Measurements from ENCODE around the gene NEDD4L.

GRCh38 chr18:58046093-58046793, 2.2 kb downstream of the NEDD4L start:
- TF ChIP-seq, protein P1, sequence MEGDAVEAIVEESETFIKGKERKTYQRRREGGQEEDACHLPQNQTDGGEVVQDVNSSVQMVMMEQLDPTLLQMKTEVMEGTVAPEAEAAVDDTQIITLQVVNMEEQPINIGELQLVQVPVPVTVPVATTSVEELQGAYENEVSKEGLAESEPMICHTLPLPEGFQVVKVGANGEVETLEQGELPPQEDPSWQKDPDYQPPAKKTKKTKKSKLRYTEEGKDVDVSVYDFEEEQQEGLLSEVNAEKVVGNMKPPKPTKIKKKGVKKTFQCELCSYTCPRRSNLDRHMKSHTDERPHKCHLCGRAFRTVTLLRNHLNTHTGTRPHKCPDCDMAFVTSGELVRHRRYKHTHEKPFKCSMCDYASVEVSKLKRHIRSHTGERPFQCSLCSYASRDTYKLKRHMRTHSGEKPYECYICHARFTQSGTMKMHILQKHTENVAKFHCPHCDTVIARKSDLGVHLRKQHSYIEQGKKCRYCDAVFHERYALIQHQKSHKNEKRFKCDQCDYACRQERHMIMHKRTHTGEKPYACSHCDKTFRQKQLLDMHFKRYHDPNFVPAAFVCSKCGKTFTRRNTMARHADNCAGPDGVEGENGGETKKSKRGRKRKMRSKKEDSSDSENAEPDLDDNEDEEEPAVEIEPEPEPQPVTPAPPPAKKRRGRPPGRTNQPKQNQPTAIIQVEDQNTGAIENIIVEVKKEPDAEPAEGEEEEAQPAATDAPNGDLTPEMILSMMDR (IDR thresholded peaks at IDR 0.05; ENCODE audit: insufficient read depth, low read length, poor library complexity, severe bottlenecking) = no peak
- TF ChIP-seq EZH2phosphoT487 (conservative IDR thresholded peaks at IDR 0.05; ENCODE audit: low read length) = no peak
